ENCODE measurements around the gene POLE2. TPM values are rescaled to one million over a fixed set of nuclear protein-coding genes. Genes with fewer than 3 reads are reported as not detected.

Gene POLE2
- total RNA-seq, 1 experiment from 2014 or later, result 11.5 TPM

DNA sequence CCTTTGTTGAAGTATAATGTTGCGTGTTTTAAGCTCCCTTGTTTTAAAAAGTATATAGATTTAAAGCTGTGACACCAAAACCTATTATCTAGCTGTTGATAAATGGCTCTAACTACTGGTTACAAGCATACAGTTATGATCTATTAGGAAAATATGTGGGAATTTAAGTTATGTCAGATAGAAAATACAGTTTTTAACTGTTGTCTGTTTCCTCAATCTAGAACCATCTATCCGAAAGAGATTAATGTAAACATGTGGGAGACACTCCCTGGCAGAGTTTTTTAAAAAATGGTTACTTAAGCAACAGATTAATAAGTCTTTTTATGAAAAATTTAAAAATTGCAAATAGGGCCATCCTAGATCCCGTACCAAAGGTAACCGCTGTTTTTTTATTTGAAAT, 75.8 kb downstream of the POLE2 start:
- CTCF ChIA-PET, result no interaction called here
- Histone ChIP-seq H3K4me1 (replicated peaks; ENCODE audit: insufficient read depth) (peaks cover 3% of the 10 kb centered on the region), H3K9me2 (ENCODE audit: insufficient read depth) (no peaks in the 10 kb centered on the region), H3K27ac (no peak overlapping the region), H3K79me2 (ENCODE audit: low read depth) (peaks cover 3% of the 10 kb centered on the region; the same call in 1 of the 2 replicates), H3K9me3 (ENCODE audit: insufficient read depth, low read depth) (no peaks in the 10 kb centered on the region), H3K27me3 (ENCODE audit: insufficient read depth, low read depth) (no peaks in the 10 kb centered on the region), H3K4me3 (no peak overlapping the region), H3K36me3 (ENCODE audit: low read depth) (peaks cover 8% of the 10 kb centered on the region), H2AFZ (no peak overlapping the region), H3K4me2 (no peak overlapping the region), H4K20me1 (ENCODE audit: insufficient read depth) (peaks cover 6% of the 10 kb centered on the region; the same call in 1 of the 2 replicates), H3F3A (ENCODE audit: insufficient read depth, low read depth) (peaks cover 24% of the 10 kb centered on the region)
- intact Hi-C loops (cut with micrococcal nuclease; ENCODE audit: unreplicated experiment), result no loop called here
- no TSS peak for BruUV-seq (replicated peaks)
- POLR2A ChIA-PET (ENCODE audit: unreplicated experiment), result interaction anchor here (0.6 kb wide), 2 partner anchors 544 to 1174 kb away, joined by 3 to 11 read pairs; no protein-coding TSS in a partner anchor
- no peak for TF ChIP-seq EZH2 (IDR thresholded peaks at IDR 0.05; ENCODE audit: low read depth)
- TF ChIP-seq, protein P1, sequence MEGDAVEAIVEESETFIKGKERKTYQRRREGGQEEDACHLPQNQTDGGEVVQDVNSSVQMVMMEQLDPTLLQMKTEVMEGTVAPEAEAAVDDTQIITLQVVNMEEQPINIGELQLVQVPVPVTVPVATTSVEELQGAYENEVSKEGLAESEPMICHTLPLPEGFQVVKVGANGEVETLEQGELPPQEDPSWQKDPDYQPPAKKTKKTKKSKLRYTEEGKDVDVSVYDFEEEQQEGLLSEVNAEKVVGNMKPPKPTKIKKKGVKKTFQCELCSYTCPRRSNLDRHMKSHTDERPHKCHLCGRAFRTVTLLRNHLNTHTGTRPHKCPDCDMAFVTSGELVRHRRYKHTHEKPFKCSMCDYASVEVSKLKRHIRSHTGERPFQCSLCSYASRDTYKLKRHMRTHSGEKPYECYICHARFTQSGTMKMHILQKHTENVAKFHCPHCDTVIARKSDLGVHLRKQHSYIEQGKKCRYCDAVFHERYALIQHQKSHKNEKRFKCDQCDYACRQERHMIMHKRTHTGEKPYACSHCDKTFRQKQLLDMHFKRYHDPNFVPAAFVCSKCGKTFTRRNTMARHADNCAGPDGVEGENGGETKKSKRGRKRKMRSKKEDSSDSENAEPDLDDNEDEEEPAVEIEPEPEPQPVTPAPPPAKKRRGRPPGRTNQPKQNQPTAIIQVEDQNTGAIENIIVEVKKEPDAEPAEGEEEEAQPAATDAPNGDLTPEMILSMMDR (conservative IDR thresholded peaks at IDR 0.05), result no peak
- DNase-seq, result no peak

DNA sequence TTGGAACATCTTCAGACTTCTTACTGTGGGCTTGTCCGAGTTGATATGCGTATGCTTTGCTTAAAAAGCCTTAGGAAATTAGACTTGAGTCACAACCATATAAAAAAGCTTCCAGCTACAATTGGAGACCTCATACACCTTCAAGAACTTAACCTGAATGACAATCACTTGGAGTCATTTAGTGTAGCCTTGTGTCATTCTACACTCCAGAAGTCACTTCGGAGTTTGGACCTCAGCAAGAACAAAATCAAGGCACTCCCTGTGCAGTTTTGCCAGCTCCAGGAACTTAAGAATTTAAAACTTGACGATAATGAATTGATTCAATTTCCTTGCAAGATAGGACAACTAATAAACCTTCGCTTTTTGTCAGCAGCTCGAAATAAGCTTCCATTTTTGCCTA, 80.4 kb downstream of the POLE2 start:
- BruUV-seq (replicated peaks), result no TSS peak
- peaks cover 4% of the 10 kb centered on the region; the same call in 1 of the 2 replicates for H3K36me3 ChIP-seq (ENCODE audit: low read depth)
- intact Hi-C loops (cut with micrococcal nuclease; ENCODE audit: unreplicated experiment), result no loop called here

DNA sequence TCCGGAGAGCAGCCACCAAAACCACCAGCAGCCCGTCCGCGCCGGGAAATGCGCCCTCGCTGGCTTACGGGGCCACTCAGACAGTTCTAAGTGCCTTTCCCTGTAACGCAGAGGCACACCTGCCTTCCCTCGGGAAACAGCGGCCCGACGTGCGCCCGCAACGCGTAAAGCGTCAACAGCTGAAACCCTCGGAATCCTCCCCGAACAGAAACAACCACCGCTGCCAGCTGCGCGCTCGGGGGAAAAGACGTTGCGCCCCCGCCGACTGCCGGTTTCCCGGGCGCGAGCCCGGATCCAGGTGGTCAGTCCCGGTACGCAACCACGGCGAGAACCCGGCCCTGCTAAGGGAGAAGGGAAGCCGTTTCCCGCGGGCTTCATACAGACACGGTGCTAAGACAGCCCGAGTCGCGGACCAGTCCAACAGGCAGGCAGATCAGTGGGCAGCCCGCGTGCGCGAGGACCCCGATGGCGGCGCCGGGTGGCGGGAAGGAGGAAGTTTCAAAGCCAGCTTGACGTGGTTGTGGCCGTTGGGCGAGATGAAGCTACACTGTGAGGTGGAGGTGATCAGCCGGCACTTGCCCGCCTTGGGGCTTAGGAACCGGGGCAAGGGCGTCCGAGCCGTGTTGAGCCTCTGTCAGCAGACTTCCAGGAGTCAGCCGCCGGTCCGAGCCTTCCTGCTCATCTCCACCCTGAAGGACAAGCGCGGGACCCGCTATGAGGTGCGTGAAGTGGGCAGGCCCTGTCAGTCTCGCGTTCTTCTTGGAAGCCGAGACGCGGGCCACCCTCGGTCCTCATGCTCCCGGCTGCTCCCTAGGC, 89.3 kb downstream of the POLE2 start, which contains the start of gene LRR1:
Gene LRR1 (plus strand): TSS at position 456 of the 816 bp plus-strand sequence. CDS start 81 bp downstream, at position 537.
- CTCF ChIA-PET, result interaction anchor here (0.6 to 1.8 kb wide), 2 partner anchors 12 to 359 kb away, joined by 4 to 6 read pairs; partner anchors contain the start of gene RPS29
- intact Hi-C loops (cut with micrococcal nuclease; ENCODE audit: unreplicated experiment), result loop anchor here (1.0 kb wide), 1 partner anchor 22 kb away; the partner anchor contains the start of genes MGAT2 and RPL36AL
- no peaks in the 10 kb centered on the region; the same call in 1 of the 2 replicates for H3K36me3 ChIP-seq (ENCODE audit: low read depth)
- DNase-seq, result peak; percentile 72 to 88
- no peaks in the 10 kb centered on the region for H3K27me3 ChIP-seq (ENCODE audit: insufficient read depth, low read depth)
- no peaks in the 10 kb centered on the region for H3K9me2 ChIP-seq (ENCODE audit: insufficient read depth)
- no TSS peak for BruUV-seq (replicated peaks)
- H3K4me2 ChIP-seq, result peak within 1 kb of the TSS; percentile 87
- POLR2A ChIA-PET (ENCODE audit: unreplicated experiment), result interaction anchor here (0.6 to 1.0 kb wide), 5 partner anchors 12 to 648 kb away, joined by 3 to 4 read pairs (median 3); partner anchors contain the start of gene NEMF
- TF ChIP-seq EZH2 (IDR thresholded peaks at IDR 0.05; ENCODE audit: low read depth), result no peak
- TF ChIP-seq, protein P1 (conservative IDR thresholded peaks at IDR 0.05), result no peak
- H2AFZ ChIP-seq, result peak within 1 kb of the TSS; percentile 91
- peaks cover 13% of the 10 kb centered on the region for H3F3A ChIP-seq (ENCODE audit: insufficient read depth, low read depth)
- H3K4me1 ChIP-seq (replicated peaks; ENCODE audit: insufficient read depth), result peaks cover 29% of the 10 kb centered on the region
- no peaks in the 10 kb centered on the region for H3K9me3 ChIP-seq (ENCODE audit: insufficient read depth, low read depth)
- H4K20me1 ChIP-seq (ENCODE audit: insufficient read depth), result no peaks in the 10 kb centered on the region
- H3K27ac ChIP-seq, result peak within 1 kb of the TSS; percentile 83
- peak within 1 kb of the TSS; percentile 100 for H3K4me3 ChIP-seq
- peaks cover 59% of the 10 kb centered on the region for H3K79me2 ChIP-seq (ENCODE audit: low read depth)

More for the DNA sequence above, 80.4 kb downstream of the POLE2 start:
- Histone ChIP-seq H3K4me1 (replicated peaks; ENCODE audit: insufficient read depth) (no peaks in the 10 kb centered on the region), H3F3A (ENCODE audit: insufficient read depth, low read depth) (0 out of 2 replicates have a peak, but pooled peaks cover 3% of the 10 kb centered on the region), H3K9me2 (ENCODE audit: insufficient read depth) (no peaks in the 10 kb centered on the region), H2AFZ (no peak overlapping the region), H3K27ac (no peak overlapping the region), H3K4me2 (no peak overlapping the region), H3K9me3 (ENCODE audit: insufficient read depth, low read depth) (no peaks in the 10 kb centered on the region), H3K27me3 (ENCODE audit: insufficient read depth, low read depth) (no peaks in the 10 kb centered on the region), H4K20me1 (ENCODE audit: insufficient read depth) (no peaks in the 10 kb centered on the region), H3K4me3 (no peak overlapping the region), H3K79me2 (ENCODE audit: low read depth) (0 out of 2 replicates have a peak, but pooled peaks cover under 1% of the 10 kb centered on the region)
- TF ChIP-seq, protein P1 (conservative IDR thresholded peaks at IDR 0.05), result no peak
- TF ChIP-seq EZH2 (IDR thresholded peaks at IDR 0.05; ENCODE audit: low read depth), result no peak
- ChIA-PET POLR2A (ENCODE audit: unreplicated experiment) (interaction anchor here (0.5 kb wide), 1 partner anchor 169 kb away, joined by 3 read pairs; no protein-coding TSS in a partner anchor), CTCF (no interaction called here)
- DNase-seq, result no peak
